Metanephros (tissue), 1 donor: ENCODE data around the gene DNAH11. TPM values are rescaled to one million over a fixed set of nuclear protein-coding genes. Genes with fewer than 3 reads are reported as not detected.

Source experiments
- total RNA-seq: library from RNA; depleted of rRNA; stranded (reverse); fragments of >200 nt; gene quantifications from one replicate; pipeline ENCODE4 v1.2.3, GENCODE V29; 2014

DNAH11 gene
- total RNA-seq, result 3.0 TPM

DNA sequence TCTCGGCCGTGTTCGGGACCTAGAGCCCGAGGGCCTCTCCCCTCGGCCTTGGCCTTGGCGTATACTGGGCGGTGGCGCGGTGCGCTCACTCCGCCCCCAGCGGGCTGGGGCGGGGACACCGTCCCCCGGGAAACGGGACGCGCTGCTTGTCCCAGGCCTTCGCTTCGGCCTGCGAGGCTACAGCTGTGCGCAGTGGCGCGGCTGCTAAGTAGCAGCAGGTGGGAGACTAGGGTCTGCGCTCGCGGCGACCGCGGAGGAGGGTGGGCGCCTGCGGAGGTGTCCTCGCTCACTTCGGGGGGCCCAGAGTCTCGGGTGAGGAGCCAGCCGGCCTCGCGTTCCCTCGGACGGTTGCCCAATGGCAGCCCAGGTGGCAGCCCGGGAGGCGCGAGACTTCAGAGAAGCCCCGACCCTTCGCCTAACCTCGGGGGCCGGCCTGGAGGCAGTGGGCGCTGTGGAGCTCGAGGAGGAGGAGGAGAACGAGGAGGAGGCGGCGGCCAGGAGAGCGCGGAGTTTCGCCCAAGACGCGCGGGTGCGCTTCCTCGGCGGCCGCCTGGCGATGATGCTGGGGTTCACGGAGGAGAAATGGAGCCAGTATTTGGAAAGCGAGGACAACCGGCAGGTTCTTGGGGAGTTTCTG is at the start of gene DNAH11:
TSS of gene DNAH11 (plus strand) at position 149 of the 637 bp plus-strand sequence. CDS start at position 356, 207 bp downstream.

DNA sequence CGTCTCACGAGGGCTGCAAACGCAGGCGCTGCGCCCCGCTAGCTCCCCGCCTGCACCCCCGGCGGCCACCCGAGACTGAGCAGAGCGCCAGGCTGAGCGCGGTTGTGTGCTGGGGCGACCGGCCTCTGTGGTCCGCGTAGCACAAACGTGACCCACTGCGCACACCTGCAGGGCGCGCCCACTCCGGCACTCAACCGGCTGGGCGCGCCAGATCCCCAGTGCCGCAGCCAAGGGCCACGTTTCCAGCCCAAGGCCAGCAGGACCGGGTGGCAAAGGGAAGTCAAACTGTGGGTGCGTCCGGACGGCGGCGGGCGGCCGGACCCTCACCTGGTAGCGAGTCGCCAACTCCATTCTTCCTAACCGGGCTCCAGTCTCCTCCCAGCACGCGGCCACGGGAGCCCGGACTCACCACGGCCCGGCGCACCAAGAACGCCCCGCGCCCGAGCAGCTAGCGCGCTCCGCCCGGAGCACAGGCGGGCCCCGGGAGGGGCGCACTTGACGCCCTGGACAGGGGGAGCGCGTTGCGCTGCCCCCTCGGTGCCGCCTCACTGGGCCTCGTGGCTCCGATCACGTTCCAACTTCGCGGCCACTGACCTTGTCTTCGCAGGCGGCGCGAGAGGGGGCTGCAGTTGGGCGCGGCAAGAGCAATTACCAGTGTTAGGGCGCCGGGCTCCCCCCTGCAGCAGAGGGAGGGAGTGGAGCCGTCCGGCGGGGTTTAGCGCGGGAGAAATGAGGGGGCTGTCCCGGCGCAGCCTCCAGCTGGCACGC is 402.8 kb downstream of the DNAH11 start, which contains the start of gene CDCA7L:
TSS of gene CDCA7L (minus strand) at position 446 of the 768 bp plus-strand sequence. CDS start at position 351, 95 bp downstream.

Other genes starting within 250 kb of the DNAH11 start
- gene SP4, start 115.0 kb upstream of the DNAH11 start, total RNA-seq, result 17.0 TPM